Mucosa of descending colon (tissue), 3 donors: ENCODE data around the gene TRIM41. TPM values are rescaled to one million over a fixed set of nuclear protein-coding genes. Genes with fewer than 3 reads are reported as not detected.

Experiments used
- ATAC-seq: fragments of 200-7000 bp; cut with Tn5 transposase; one replicate; pipeline ENCODE4 v1.9.1; 2020; ENCODE audit warnings: mild to moderate bottlenecking, moderate library complexity
- DNase-seq, 3 donors: peaks; one replicate each; pipeline ENCODE4 v3.0.0-alpha.2; 2020
- H3K36me3 ChIP-seq: fragments of 200-600 bp; one replicate; pipeline ENCODE4 v1.8.0; 2021; ENCODE audit warnings: low read depth, mild to moderate bottlenecking
- H3K4me1 ChIP-seq: fragments of 200-600 bp; one replicate; pipeline ENCODE4 v1.8.0; 2021; ENCODE audit warnings: low read depth, mild to moderate bottlenecking
- H3K4me3 ChIP-seq: fragments of 200-600 bp; one replicate; pipeline ENCODE4 v1.8.0; 2021; ENCODE audit warnings: mild to moderate bottlenecking
- H3K9me3 ChIP-seq: fragments of 200-600 bp; one replicate; pipeline ENCODE4 v1.8.0; 2021; ENCODE audit warnings: mild to moderate bottlenecking
- CTCF ChIP-seq: fragments of 200-600 bp; IDR thresholded peaks from one replicate; pipeline ENCODE4 v1.8.0; 2022; ENCODE audit warnings: antibody characterized with exemption, mild to moderate bottlenecking
- intact Hi-C, 2 donors: fragments of 100-400 bp; cut with DNase I in 1 of 2; cut with micrococcal nuclease in 1 of 2; formaldehyde crosslinking; loops; one replicate each; pipeline versions ENCODE4 v1.11.0 to v1.11.1; 2022; cut with DNase I, micrococcal nuclease
- total RNA-seq, 3 donors: library from RNA; stranded (reverse); fragmentation: NEBNext Ultra II Directional in 2 of 3; extraction: Animal tissue kit (Norgen Biotek cat#: 25700) in 2 of 3; gene quantifications; one replicate each; pipeline versions ENCODE4 v1.2.1 to v1.2.4, GENCODE V29; 2021 to 2023
- donor health status: DM: no; HTN: no; CAD: no; lungs with moderate emphysema.
- donor health status: DM: no; HTN: no; CAD: no.
- donor health status: DM: no; HTN: yes; CAD: no.

TRIM41 gene
- total RNA-seq, 3 donors from 2014 or later = 25.6 to 34.0 (median 27.6) TPM

GRCh38 chr5:181194489-181195248 is 28.4 kb upstream of the TRIM41 start:
- Histone ChIP-seq H3K36me3 (no peaks in the 10 kb centered on the region), H3K4me3 (no peak overlapping the region), H3K4me1 (no peaks in the 10 kb centered on the region), H3K9me3 (no peaks in the 10 kb centered on the region)
- intact Hi-C loops = no loop called here
- no peak for ATAC-seq
- no peak for DNase-seq
- TF ChIP-seq CTCF = no peak

DNA sequence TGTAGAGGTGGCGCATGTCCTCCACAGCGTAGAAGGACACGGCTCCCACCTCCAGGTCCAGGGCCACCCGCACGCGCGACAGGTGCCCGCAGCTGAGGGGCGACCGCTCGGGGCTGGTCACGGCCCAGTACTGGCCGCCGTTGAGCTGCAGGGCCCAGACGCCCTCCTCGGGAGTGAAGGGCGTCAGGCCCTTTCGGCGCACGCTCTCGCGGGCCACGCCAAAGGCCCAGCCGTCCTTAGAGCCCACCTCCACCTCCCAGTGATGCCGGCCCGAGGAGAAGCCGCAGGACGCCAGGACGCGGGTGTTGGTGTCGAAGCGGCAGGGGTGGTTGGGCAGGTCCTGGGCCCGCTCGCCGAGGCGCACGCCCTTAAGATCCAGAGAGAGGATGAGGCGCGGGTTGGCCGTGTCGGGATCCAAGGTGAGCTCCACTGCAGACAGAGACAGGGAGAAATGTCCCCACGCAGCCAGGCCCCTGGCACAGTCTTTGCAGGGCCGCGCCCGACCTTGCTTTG is 27.8 kb upstream of the TRIM41 start:
- Histone ChIP-seq H3K36me3 (no peaks in the 10 kb centered on the region), H3K4me1 (no peaks in the 10 kb centered on the region), H3K9me3 (no peaks in the 10 kb centered on the region), H3K4me3 (no peak overlapping the region)
- intact Hi-C loops = no loop called here
- no peak for DNase-seq
- ATAC-seq = no peak
- TF ChIP-seq CTCF = no peak

GRCh38 chr5:181197326-181197951 is 25.6 kb upstream of the TRIM41 start:
- Histone ChIP-seq H3K4me3 (no peak overlapping the region), H3K36me3 (no peaks in the 10 kb centered on the region), H3K9me3 (no peaks in the 10 kb centered on the region), H3K4me1 (no peaks in the 10 kb centered on the region)
- TF ChIP-seq CTCF = no peak
- DNase-seq (no peak), ATAC-seq (no peak)
- intact Hi-C loops = no loop called here

DNA sequence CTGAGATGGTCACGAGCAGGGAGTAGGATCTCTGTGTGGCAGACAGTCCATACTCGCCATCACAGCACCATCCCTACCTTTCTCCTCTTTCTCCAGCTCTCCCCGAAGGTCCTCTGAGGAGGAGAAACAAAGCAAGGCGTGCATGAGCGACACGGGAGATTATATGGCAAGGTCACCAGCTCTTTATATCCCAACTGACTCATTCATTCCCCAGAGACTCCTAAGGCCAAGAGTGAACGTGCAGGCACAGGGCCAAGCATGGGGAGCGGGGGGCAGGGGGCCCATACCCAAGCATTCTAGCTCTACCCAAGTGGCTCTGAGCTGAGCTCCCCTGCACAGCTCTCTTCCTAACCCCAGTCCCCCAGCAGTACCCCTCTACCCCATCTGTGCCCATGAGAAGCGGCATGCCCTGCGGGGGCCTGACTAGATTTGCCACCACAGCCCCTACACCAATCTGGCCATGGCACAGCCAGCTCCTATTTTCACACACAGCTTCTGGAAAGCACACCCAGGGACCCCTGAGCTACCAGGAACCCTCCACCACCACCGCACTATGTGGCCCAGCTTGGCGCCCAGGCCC is 24.9 kb upstream of the TRIM41 start:
- no peak overlapping the region for H3K4me3 ChIP-seq
- H3K4me1 ChIP-seq = no peaks in the 10 kb centered on the region
- no peak for DNase-seq
- H3K9me3 ChIP-seq = no peaks in the 10 kb centered on the region
- intact Hi-C loops = no loop called here
- no peaks in the 10 kb centered on the region for H3K36me3 ChIP-seq
- no peak for ATAC-seq
- TF ChIP-seq CTCF = no peak

DNA sequence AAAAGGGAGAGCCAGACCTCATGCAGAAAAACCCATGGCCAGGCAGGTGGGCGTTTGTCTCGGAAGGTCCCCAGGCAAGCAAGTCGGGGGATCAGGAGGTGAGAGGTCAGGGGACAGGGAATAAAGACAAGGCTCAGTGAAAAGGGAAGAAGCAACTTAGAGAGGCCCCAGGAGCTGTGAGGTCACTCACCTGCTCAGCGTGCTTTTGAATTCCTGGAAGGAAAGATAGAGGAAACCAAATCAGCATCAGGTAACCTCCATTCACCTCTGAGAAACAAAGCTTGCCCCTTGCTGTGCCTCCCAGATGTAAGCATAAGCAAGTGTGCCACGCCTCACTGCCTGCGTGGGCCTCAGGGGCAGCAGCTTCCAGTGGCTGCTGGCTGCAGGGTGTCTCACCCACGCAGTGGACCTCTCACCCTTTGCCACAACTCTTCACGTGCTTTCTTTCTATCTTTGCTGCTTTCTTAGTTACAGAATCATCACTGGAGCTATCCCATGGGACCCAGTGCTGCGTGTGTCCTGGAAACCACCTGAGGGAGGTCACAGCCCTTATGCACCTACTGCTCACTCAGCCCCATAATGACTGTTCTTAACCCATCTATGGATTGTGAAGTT is 24.1 kb upstream of the TRIM41 start:
- Histone ChIP-seq H3K9me3 (no peaks in the 10 kb centered on the region), H3K4me3 (no peak overlapping the region), H3K4me1 (peaks cover 6% of the 10 kb centered on the region), H3K36me3 (no peaks in the 10 kb centered on the region)
- TF ChIP-seq CTCF = no peak
- no peak for ATAC-seq
- intact Hi-C loops = no loop called here
- no peak for DNase-seq
